ENCODE results near the gene GALNT18.

Gene GALNT18

DNA sequence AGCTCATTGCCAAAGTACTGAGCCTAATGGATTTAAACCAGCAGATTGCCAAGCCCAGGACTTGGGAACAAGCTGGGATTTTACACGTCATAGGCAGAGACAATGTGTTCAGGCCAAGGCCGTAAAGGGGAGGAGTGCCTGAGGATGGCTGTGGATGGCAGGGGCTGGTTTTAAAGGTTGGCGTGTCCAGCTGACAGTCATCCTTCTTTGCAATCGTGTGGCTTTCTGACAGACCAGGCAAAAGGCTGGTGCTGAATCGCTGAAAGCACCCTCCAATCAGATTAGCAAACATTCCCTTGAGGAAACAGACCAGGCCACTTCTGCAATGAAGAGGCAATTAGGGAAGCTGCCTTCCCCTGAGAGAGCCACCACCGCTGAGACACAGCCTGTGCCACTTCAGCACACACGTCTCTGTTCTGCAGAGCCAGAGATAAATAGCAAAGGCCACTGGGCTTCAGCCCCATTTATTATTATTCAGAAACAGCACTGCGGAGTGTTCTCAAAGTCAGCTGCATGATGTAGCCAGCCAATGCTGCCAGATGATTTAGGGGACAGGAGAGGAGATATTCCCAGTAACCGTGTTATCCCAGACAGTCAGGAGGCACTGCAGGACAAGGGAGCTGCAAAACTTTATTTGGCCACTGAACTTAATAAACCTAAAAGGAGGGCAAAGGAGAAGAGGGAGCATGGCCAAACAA lies 214.6 kb downstream of the GALNT18 start:
- DNase-seq (ENCODE audit: low spot score): no peak

DNA sequence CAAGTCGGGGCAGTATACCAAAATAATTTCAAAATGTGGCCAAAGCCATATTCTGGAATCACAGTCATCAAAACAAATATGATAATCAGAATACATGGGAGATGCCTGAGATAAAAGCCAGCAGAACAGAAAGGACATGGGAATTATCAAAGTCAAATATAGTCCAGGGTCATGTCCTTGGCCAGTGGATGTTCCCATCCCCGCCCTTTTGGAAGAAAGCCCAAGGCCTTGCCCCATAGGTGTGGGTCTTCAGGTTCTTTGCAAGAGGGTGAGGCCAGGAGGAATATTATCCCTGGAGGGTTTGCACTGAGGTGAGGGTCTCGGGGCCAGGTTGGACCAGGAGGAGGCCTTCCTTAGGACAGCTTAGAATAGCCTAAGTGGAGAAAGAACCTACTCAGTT lies 215.2 kb downstream of the GALNT18 start:
- no peak for DNase-seq (ENCODE audit: low spot score)

- no peak for DNase-seq (ENCODE audit: low spot score)
Observed at GRCh38 chr11:11403763-11404725, 217.8 kb downstream of the GALNT18 start.

DNA sequence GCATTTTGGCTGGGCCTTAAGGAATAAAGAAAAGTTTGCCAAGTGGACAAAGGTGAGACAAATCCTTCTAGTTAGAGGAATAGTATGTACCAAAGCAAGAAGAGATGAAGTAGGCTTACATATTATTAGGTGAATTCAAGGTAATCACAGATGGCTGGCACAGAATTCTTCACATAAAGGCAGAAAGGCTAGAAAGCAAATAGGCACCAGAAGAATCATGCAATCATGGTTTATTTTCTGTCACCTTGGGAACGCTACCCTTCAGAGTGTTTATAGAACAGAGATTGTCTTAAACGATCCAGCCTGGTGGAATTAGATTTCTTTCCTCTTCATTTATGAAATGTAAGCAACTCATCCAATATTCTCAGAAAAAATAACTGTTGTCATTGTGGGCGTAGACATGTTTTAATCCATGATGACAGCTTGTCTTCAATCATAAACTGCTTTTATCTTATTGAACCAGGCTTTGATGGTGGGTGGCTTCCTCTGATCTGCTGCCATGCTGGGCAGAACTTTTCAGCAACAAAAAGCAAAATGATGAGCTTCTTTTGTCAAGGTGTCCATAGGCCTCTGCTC lies 219.8 kb downstream of the GALNT18 start:
- DNase-seq (ENCODE audit: low spot score): no peak

GRCh38 chr11:11400635-11401232 lies 221.1 kb downstream of the GALNT18 start:
- peak; percentile 65 for DNase-seq (ENCODE audit: low spot score)

DNA sequence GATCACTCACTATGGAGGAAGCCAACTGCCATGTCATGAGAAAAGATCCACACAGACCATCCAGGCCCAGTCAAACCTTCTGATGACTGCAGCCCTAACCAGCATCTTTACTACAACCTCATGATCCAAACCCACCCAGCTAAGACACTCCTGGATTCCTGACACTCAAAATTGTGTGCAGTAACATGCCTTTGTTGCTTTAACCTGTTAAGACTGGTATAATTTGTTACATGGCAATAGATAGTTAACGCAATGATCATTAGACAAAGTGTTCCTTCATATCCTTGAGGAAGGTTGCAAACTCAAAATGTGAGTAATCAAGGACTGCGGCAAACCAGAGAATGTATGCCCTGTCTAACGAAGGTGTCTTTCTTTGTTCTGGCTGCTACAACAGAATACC lies 221.7 kb downstream of the GALNT18 start:
- DNase-seq (ENCODE audit: low spot score): no peak

DNA sequence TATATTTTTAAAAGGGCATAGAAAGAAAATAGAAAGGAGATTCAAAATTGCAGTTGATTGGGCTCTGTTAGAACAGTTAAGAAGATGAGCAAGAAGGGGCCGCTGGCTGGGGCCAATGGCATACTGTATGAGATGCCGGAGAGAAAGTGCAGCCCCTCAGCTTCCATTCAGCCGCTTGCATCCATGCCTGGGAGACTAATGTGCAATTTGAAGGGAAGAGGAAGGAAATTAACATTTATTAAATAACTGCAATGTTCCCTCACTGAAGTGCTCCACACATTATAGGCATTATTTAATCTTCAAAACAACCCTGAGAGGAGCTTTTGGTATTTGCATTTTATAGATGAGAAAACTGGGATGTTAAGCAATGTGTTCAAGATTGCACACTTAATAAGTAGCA lies 224.0 kb downstream of the GALNT18 start:
- DNase-seq (ENCODE audit: low spot score): no peak

GRCh38 chr11:11397036-11397415 lies 224.8 kb downstream of the GALNT18 start:
- DNase-seq (ENCODE audit: low spot score): no peak

DNA sequence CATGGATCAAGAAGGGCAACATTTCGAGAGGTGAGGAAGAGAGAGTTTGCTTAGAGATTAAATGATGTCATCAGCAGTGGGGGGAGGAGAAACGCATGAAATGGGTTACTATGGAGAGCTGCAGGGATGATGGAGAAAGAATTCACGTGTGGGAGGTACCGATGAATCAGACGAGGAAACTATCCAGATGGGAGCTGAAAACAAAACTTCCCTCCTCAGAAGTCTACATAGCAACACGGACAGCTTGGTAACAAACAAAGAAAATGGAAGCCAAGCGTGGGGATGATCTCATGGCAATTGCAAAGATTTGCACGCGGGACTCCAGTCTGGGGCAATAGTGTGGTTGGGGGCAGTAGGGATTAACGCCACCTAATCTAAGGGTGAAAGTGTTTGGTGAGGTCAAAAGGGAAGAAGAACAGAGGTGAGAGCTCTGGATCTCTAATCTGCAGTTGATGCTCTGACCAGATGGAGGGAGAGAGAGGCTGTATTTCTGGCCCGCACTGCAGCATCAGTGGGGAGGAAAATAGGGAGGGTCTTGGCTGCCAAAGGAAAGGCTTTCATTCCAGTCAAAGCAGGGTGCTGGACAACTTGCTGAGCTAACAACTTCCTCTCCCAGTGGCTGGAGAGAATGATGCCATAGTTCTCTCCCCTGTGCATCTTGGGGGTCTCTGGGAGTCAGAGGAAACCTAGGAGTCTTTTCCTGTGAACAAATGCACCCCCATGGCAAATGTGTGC lies 225.3 kb downstream of the GALNT18 start:
- no peak for DNase-seq (ENCODE audit: low spot score)

DNA sequence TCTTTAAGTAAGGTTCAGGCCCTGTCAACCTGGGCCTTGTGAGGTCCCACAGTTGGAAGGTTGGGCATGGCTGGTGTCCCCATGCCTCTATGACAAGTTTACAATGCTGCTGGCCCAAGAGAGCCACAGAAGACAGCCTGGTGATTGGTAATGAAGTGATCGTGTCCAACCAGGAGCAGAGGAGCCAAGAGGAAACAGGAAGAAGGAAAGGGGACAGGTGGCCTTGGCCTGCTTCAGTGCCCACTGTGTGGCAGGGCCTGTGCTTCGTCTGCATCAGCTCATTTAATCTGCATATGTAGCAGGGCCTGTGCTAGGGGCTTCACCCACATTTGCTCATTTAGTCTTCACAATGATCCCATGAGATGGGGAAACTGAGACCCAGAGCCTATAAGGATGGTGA lies 226.7 kb downstream of the GALNT18 start:
- DNase-seq (ENCODE audit: low spot score): no peak

- no peak for DNase-seq (ENCODE audit: low spot score)
Observed at GRCh38 chr11:11394241-11394640, 227.6 kb downstream of the GALNT18 start.

GRCh38 chr11:11391796-11392463 lies 229.9 kb downstream of the GALNT18 start:
- DNase-seq (ENCODE audit: low spot score): no peak

- DNase-seq (ENCODE audit: low spot score): no peak
Observed at GRCh38 chr11:11391169-11391568, 230.6 kb downstream of the GALNT18 start.

- DNase-seq (ENCODE audit: low spot score): no peak
Observed at GRCh38 chr11:11390068-11390771, 231.6 kb downstream of the GALNT18 start.

DNA sequence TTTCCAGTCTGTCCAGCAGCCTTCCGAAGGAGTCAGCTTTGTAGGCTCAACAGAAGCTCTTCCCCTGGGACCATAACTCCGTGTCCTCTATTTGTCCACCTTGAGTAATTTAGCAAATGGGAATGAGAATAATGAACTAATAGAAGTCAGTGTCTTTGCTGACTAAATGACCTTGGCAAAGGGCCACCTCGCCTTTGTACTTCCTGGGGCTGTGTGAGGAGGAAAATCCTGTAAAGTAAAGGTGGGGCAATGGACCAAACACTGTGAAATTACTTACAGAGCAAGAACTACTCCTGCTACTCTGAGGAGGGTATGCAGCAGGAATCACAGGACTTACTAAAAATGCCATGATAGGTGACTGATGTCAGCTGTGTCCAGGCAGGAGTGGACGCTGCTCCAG lies 232.6 kb downstream of the GALNT18 start:
- no peak for DNase-seq (ENCODE audit: low spot score)

GRCh38 chr11:11387622-11388305 lies 234.0 kb downstream of the GALNT18 start:
- DNase-seq (ENCODE audit: low spot score): no peak

GRCh38 chr11:11387207-11387606 lies 234.6 kb downstream of the GALNT18 start:
- no peak for DNase-seq (ENCODE audit: low spot score)

- no peak for DNase-seq (ENCODE audit: low spot score)
Observed at GRCh38 chr11:11384829-11385228, 237.0 kb downstream of the GALNT18 start.

DNA sequence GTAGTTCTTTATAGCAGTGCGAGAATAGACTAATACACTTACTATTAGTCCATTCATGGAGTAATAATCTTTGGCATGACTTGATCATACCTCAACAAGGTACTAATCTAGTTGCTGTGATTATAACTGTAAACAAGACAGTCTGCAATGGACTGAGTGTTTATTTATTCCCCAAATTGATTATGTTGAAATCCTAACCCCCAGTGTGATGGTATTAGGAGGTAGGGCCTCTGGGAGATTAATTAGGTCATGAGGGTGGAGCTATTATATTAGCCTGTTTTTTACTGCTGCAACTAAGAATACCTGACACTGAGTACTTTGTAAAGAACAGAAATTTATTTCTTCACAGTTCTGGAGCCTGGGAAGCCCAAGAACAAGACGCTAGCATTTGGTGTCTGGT lies 237.8 kb downstream of the GALNT18 start:
- DNase-seq (ENCODE audit: low spot score): no peak

Data from iPS-NIHi11 (cell line).